ENCODE results near the gene OR1L6. TPM values are rescaled to one million over a fixed set of nuclear protein-coding genes. Genes with fewer than 3 reads are reported as not detected.

OR1L6 gene
- polyA plus RNA-seq, 1 of the 3 experiments (the other 2 are of a cell fraction) = not detected

- WGBS (ENCODE audit: low lambda C conversion rate) = 27% methylated on average over 5 of the region's 6 CpGs
- DNase-seq = no peak
Observed at GRCh38 chr9:122797316-122798063, 55.4 kb downstream of the OR1L6 start.

More at GRCh38 chr9:122797316-122798063, 55.4 kb downstream of the OR1L6 start:
- H3K4me2 ChIP-seq = no peak overlapping the region
- no peak for TF ChIP-seq SIN3A (IDR thresholded peaks at IDR 0.05; ENCODE audit: borderline replicate concordance, low read depth, low read length)
- no peak for TF ChIP-seq TAF1 (IDR thresholded peaks at IDR 0.05; ENCODE audit: borderline replicate concordance, low read depth, low read length)
- TF ChIP-seq SMC3 (IDR thresholded peaks at IDR 0.05; ENCODE audit: low read depth, low read length) = no peak
- TF ChIP-seq GABPA (IDR thresholded peaks at IDR 0.05; ENCODE audit: low read depth) = no peak
- no peak for TF ChIP-seq CTCF (IDR thresholded peaks at IDR 0.05)
- TF ChIP-seq TCF12 (IDR thresholded peaks at IDR 0.05) = no peak
- TF ChIP-seq EP300 (IDR thresholded peaks at IDR 0.05; ENCODE audit: borderline replicate concordance in 1 of 2, low read depth in 1 of 2, low read length in 1 of 2) = no peak
- no peak for TF ChIP-seq NRF1 (IDR thresholded peaks at IDR 0.05; ENCODE audit: low read depth, low read length)
- TF ChIP-seq FOXM1 (IDR thresholded peaks at IDR 0.05; ENCODE audit: low read depth) = no peak
- no peak for TF ChIP-seq ZBTB33 (IDR thresholded peaks at IDR 0.05; ENCODE audit: borderline replicate concordance, low read depth)
- TF ChIP-seq MEF2A (IDR thresholded peaks at IDR 0.05; ENCODE audit: borderline replicate concordance, low read depth) = no peak
- no peak overlapping the region for H3K9ac ChIP-seq
- POLR2A ChIA-PET = no interaction called here
- no peaks in the 10 kb centered on the region for H3K79me2 ChIP-seq (ENCODE audit: insufficient read depth)
- no peaks in the 10 kb centered on the region for H4K20me1 ChIP-seq (ENCODE audit: insufficient read depth)
- H3K27ac ChIP-seq (ENCODE audit: low read depth in 2 of 2, low read length in 1 of 2) = no peak overlapping the region
- no peaks in the 10 kb centered on the region for H3F3A ChIP-seq (replicated peaks; ENCODE audit: insufficient read depth)
- H3K4me1 ChIP-seq (ENCODE audit: control insufficient read depth in 1 of 2, insufficient read depth in 2 of 2, low read depth in 1 of 2, low read length in 1 of 2) = no peaks in the 10 kb centered on the region
- H3K4me3 ChIP-seq (ENCODE audit: low read depth in 2 of 2, low read length in 1 of 2) = no peak overlapping the region
- no peaks in the 10 kb centered on the region for H3K9me3 ChIP-seq
- H3K9me2 ChIP-seq = no peaks in the 10 kb centered on the region
- no peaks in the 10 kb centered on the region for H3K36me3 ChIP-seq (replicated peaks in 1 of 2; ENCODE audit: control insufficient read depth in 1 of 2, insufficient read depth in 2 of 2, low read length in 1 of 2)
- CTCF ChIA-PET = interaction anchor here (1.2 kb wide), 1 partner anchor 12 kb away, joined by 5 read pairs; no protein-coding TSS in a partner anchor
- no peaks in the 10 kb centered on the region for H3K27me3 ChIP-seq (ENCODE audit: insufficient read depth)
- no peak overlapping the region for H2AFZ ChIP-seq (ENCODE audit: low read depth)

Other genes starting within 250 kb of the OR1L6 start
- not detected in 2 replicates for gene OR1J2, start 231.5 kb upstream of the OR1L6 start, polyA plus RNA-seq (2012; rRNA removed)
- gene OR1J4, start 223.2 kb upstream of the OR1L6 start, polyA plus RNA-seq (2012; rRNA removed) = 0.07 and 0.13 TPM in 2 replicates
- not detected in 2 replicates for gene OR1N1, start 215.0 kb upstream of the OR1L6 start, polyA plus RNA-seq (2012; rRNA removed)
- not detected in 2 replicates for gene OR1N2, start 189.2 kb upstream of the OR1L6 start, polyA plus RNA-seq (2012; rRNA removed)
- 0.05 and 0.07 TPM in 2 replicates for gene OR1L8, start 158.9 kb upstream of the OR1L6 start, polyA plus RNA-seq (2012; rRNA removed)
- gene OR1Q1, start 127.6 kb upstream of the OR1L6 start, polyA plus RNA-seq (2012; rRNA removed) = 0.10 and 0.29 TPM in 2 replicates
- gene OR1B1, start 84.7 kb upstream of the OR1L6 start, polyA plus RNA-seq (2012; rRNA removed) = not detected in 2 replicates
- not detected in 2 replicates for gene OR1L1, start 80.6 kb upstream of the OR1L6 start, polyA plus RNA-seq (2012; rRNA removed)
- gene OR1L3, start 67.2 kb upstream of the OR1L6 start, polyA plus RNA-seq (2012; rRNA removed) = not detected in 2 replicates
- not detected in 2 replicates for gene OR1L4, start 18.3 kb upstream of the OR1L6 start, polyA plus RNA-seq (2012; rRNA removed)
- gene OR5C1, start 46.6 kb downstream of the OR1L6 start, polyA plus RNA-seq (2012; rRNA removed) = not detected in 2 replicates
- not detected in 2 replicates for gene OR1K1, start 57.8 kb downstream of the OR1L6 start, polyA plus RNA-seq (2012; rRNA removed)
- 11.9 and 12.1 TPM in 2 replicates for gene PDCL, start 86.3 kb downstream of the OR1L6 start, polyA plus RNA-seq (2012; rRNA removed)
- 12.4 and 15.2 TPM in 2 replicates for gene RC3H2, start 163.1 kb downstream of the OR1L6 start, polyA plus RNA-seq (2012; rRNA removed)
- gene ZBTB6, start 171.0 kb downstream of the OR1L6 start, polyA plus RNA-seq (2012; rRNA removed) = 2.2 and 3.2 TPM in 2 replicates
- 3.9 and 6.0 TPM in 2 replicates for gene ZBTB26, start 189.2 kb downstream of the OR1L6 start, polyA plus RNA-seq (2012; rRNA removed)
- 20.2 and 29.2 TPM in 2 replicates for gene RABGAP1, start 198.7 kb downstream of the OR1L6 start, polyA plus RNA-seq (2012; rRNA removed)